ENCODE measurements around the gene TRPM8. TPM values are rescaled to one million over a fixed set of nuclear protein-coding genes. Genes with fewer than 3 reads are reported as not detected.

TRPM8 gene
- polyA plus RNA-seq, 1 donor (not counting 4 experiments of a cell fraction or from before 2014, with no cell fraction given): 0.04 TPM

- Histone ChIP-seq H3K4me1 (ENCODE audit: control insufficient read depth, extremely low read depth, insufficient read depth, low read length) (peaks cover 47% of the 10 kb centered on the region), H3K27ac (ENCODE audit: control insufficient read depth, insufficient read depth, low read length) (no peak overlapping the region), H3K36me3 (ENCODE audit: control insufficient read depth in 2 of 2, extremely low read depth in 1 of 2, insufficient read depth in 2 of 2, low read length in 2 of 2) (no peaks in the 10 kb centered on the region), H3K4me3 (ENCODE audit: control insufficient read depth in 2 of 3, extremely low read depth in 1 of 3, insufficient read depth in 2 of 3, low read depth in 1 of 3, low read length in 3 of 3) (no peak overlapping the region), H3K4me2 (ENCODE audit: control insufficient read depth, extremely low read depth, insufficient read depth, low read depth, low read length) (no peak overlapping the region), H3K9ac (ENCODE audit: control insufficient read depth, extremely low read depth, insufficient read depth, low read length) (no peak overlapping the region), H3K9me1 (ENCODE audit: control insufficient read depth, extremely low read depth, insufficient read depth, low read length) (no peaks in the 10 kb centered on the region), H2AFZ (ENCODE audit: control insufficient read depth, low read length) (no peak overlapping the region), H3K27me3 (ENCODE audit: control insufficient read depth, extremely low read depth, insufficient read depth, low read length) (no peaks in the 10 kb centered on the region), H3K9me3 (ENCODE audit: control insufficient read depth, low read depth, low read length) (no peaks in the 10 kb centered on the region), H3K79me2 (ENCODE audit: control insufficient read depth, insufficient read depth, low read length) (no peaks in the 10 kb centered on the region), H4K20me1 (ENCODE audit: control insufficient read depth, extremely low read depth, insufficient read depth, low read length) (no peaks in the 10 kb centered on the region)
- FAIRE-seq (no peak), DNase-seq (ENCODE audit: low read depth, low spot score) (no peak)
- TF ChIP-seq EZH2 (IDR thresholded peaks at IDR 0.05; ENCODE audit: low read length): no peak
- TF ChIP-seq, protein P1, sequence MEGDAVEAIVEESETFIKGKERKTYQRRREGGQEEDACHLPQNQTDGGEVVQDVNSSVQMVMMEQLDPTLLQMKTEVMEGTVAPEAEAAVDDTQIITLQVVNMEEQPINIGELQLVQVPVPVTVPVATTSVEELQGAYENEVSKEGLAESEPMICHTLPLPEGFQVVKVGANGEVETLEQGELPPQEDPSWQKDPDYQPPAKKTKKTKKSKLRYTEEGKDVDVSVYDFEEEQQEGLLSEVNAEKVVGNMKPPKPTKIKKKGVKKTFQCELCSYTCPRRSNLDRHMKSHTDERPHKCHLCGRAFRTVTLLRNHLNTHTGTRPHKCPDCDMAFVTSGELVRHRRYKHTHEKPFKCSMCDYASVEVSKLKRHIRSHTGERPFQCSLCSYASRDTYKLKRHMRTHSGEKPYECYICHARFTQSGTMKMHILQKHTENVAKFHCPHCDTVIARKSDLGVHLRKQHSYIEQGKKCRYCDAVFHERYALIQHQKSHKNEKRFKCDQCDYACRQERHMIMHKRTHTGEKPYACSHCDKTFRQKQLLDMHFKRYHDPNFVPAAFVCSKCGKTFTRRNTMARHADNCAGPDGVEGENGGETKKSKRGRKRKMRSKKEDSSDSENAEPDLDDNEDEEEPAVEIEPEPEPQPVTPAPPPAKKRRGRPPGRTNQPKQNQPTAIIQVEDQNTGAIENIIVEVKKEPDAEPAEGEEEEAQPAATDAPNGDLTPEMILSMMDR (optimal IDR thresholded peaks at IDR 0.05 in 1 of 3, IDR thresholded peaks at IDR 0.05 in 1 of 3, conservative IDR thresholded peaks at IDR 0.05 in 1 of 3; ENCODE audit: extremely low read depth in 1 of 3, insufficient read depth in 2 of 3, low read length in 3 of 3): no peak
- dilution Hi-C loops (cut with MboI; ENCODE audit: extremely low pct_ligation_motif_present, low sequenced_read_pairs): no loop called here
Measured at GRCh38 chr2:233979748-233980147, 62.6 kb downstream of the TRPM8 start.

DNA sequence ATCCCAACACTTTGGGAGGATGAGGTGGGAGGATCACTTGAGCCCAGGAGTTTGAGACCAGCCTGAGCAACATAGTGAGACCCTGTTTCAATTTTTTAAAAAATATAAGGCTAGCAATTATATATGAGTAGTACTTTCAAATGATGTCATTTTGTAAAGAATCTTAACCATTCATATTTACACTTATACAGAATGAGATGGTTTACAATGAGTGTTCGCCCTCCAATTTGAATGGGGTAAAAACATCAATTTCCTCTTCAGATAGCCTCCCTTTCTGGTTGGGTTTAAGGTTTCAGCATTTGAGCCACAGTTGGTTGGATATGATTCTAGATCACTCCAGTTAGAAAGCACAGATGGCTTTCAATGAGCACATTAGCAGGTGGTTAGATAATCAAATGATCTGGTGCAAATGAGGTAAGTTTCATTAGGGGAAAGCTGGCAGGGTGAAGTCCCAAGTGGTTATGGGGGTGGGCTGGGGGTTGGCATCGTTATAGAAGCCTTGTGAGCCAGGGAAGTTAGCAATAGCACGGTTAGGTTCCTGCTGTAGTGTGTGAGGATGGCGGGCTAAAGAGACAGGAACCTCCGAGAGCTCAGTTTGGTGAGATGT is 63.9 kb downstream of the TRPM8 start:
- Histone ChIP-seq H3K4me3 (ENCODE audit: control insufficient read depth in 2 of 3, extremely low read depth in 1 of 3, insufficient read depth in 2 of 3, low read depth in 1 of 3, low read length in 3 of 3) (no peak overlapping the region), H3K27me3 (ENCODE audit: control insufficient read depth, extremely low read depth, insufficient read depth, low read length) (no peaks in the 10 kb centered on the region), H3K4me2 (ENCODE audit: control insufficient read depth, extremely low read depth, insufficient read depth, low read depth, low read length) (no peak overlapping the region), H3K9me3 (ENCODE audit: control insufficient read depth, low read depth, low read length) (no peaks in the 10 kb centered on the region), H4K20me1 (ENCODE audit: control insufficient read depth, extremely low read depth, insufficient read depth, low read length) (no peaks in the 10 kb centered on the region), H3K9me1 (ENCODE audit: control insufficient read depth, extremely low read depth, insufficient read depth, low read length) (no peaks in the 10 kb centered on the region), H3K27ac (ENCODE audit: control insufficient read depth, insufficient read depth, low read length) (no peak overlapping the region), H3K79me2 (ENCODE audit: control insufficient read depth, insufficient read depth, low read length) (no peaks in the 10 kb centered on the region), H2AFZ (ENCODE audit: control insufficient read depth, low read length) (no peak overlapping the region), H3K36me3 (ENCODE audit: control insufficient read depth in 2 of 2, extremely low read depth in 1 of 2, insufficient read depth in 2 of 2, low read length in 2 of 2) (no peaks in the 10 kb centered on the region), H3K4me1 (ENCODE audit: control insufficient read depth, extremely low read depth, insufficient read depth, low read length) (peaks cover 39% of the 10 kb centered on the region), H3K9ac (ENCODE audit: control insufficient read depth, extremely low read depth, insufficient read depth, low read length) (no peak overlapping the region)
- FAIRE-seq: peak; percentile 65
- DNase-seq (ENCODE audit: low read depth, low spot score): no peak
- no peak for TF ChIP-seq EZH2 (IDR thresholded peaks at IDR 0.05; ENCODE audit: low read length)
- TF ChIP-seq, protein P1 (optimal IDR thresholded peaks at IDR 0.05 in 1 of 3, IDR thresholded peaks at IDR 0.05 in 1 of 3, conservative IDR thresholded peaks at IDR 0.05 in 1 of 3; ENCODE audit: extremely low read depth in 1 of 3, insufficient read depth in 2 of 3, low read length in 3 of 3): no peak
- dilution Hi-C loops (cut with MboI; ENCODE audit: extremely low pct_ligation_motif_present, low sequenced_read_pairs): no loop called here

All from keratinocyte (primary cell).